MCF 10A (cell line): ENCODE data around the gene RBL1. TPM values are rescaled to one million over a fixed set of nuclear protein-coding genes. Genes with fewer than 3 reads are reported as not detected.

Experiments used
- BruUV-seq: library from RNA; stranded (reverse); fragments of 400-500 nt; replicated peaks from 2 replicates; lab custom pipeline; 2021; lab: Mats Ljungman, UMichigan
- CTCF ChIA-PET: fragments of 300-600 bp; sonication (Branson Sonifier 250); formaldehyde crosslinking; extraction: SDS; loops from one replicate; lab custom pipeline; 2021; ENCODE audit warnings: antibody characterized with exemption, inconsistent platforms; lab: Yijun Ruan, JAX
- POLR2A ChIA-PET: fragments of 300-600, 350-650 bp; sonication (Branson Sonifier 250); formaldehyde crosslinking; extraction: SDS; loops from one replicate; lab custom pipeline; 2020; ENCODE audit warnings: antibody characterized with exemption, inconsistent platforms; lab: Yijun Ruan, JAX
- DNase-seq: peaks from one replicate; pipeline ENCODE4 v3.0.0-alpha.2; 2018; ENCODE audit not compliant: unreplicated experiment
- H3K27ac Mint-ChIP-seq: one replicate; pipeline ENCODE4 v1.8.0; 2022; ENCODE audit warnings: mild to moderate bottlenecking, low read depth, mixed read lengths; ENCODE audit not compliant: unreplicated experiment
- H3K27me3 Mint-ChIP-seq: one replicate; pipeline ENCODE4 v1.8.0; 2022; ENCODE audit warnings: mixed read lengths; ENCODE audit not compliant: insufficient read depth, unreplicated experiment
- H3K36me3 Mint-ChIP-seq: one replicate; pipeline ENCODE4 v1.8.0; 2022; ENCODE audit warnings: mild to moderate bottlenecking, moderate library complexity, mixed read lengths; ENCODE audit not compliant: insufficient read depth, unreplicated experiment
- H3K4me1 Mint-ChIP-seq: one replicate; pipeline ENCODE4 v1.8.0; 2022; ENCODE audit warnings: mixed read lengths; ENCODE audit not compliant: insufficient read depth, unreplicated experiment
- H3K4me3 Mint-ChIP-seq: one replicate; pipeline ENCODE4 v1.8.0; 2022; ENCODE audit warnings: mild to moderate bottlenecking, moderate library complexity, mixed read lengths; ENCODE audit not compliant: unreplicated experiment
- H3K9me3 Mint-ChIP-seq: one replicate; pipeline ENCODE4 v1.8.0; 2022; ENCODE audit warnings: mixed read lengths; ENCODE audit not compliant: unreplicated experiment
- CTCF ChIP-seq: fragments of 200-600 bp; IDR thresholded peaks from one replicate; pipeline ENCODE4 v1.8.0; 2022; ENCODE audit warnings: antibody characterized with exemption, mild to moderate bottlenecking; ENCODE audit not compliant: unreplicated experiment
- intact Hi-C: fragments of 100-400 bp; cut with micrococcal nuclease; formaldehyde crosslinking; loops from 2 replicates; pipeline ENCODE4 v1.14.1; 2022
- total RNA-seq: library from RNA; stranded (reverse); gene quantifications from 2 replicates; pipeline ENCODE4 v1.2.3, GENCODE V29; 2022

Gene RBL1
- total RNA-seq, 1 experiment from 2014 or later, result 9.2 TPM

GRCh38 chr20:37081717-37082289 is 14.0 kb downstream of the RBL1 start:
- POLR2A ChIA-PET, result interaction anchor here (0.5 to 1.2 kb wide), 2 partner anchors 36 to 97 kb away, joined by 3 to 4 read pairs; partner anchors contain the start of gene RPN2
- no peaks in the 10 kb centered on the region for H3K9me3 Mint-ChIP-seq
- CTCF ChIA-PET, result interaction anchor here (0.7 to 1.4 kb wide), 2 partner anchors 14 to 460 kb away, joined by 3 to 7 read pairs; partner anchors contain the start of gene RBL1
- H3K36me3 Mint-ChIP-seq, result peaks cover 24% of the 10 kb centered on the region
- no peak overlapping the region for H3K27ac Mint-ChIP-seq
- H3K4me3 Mint-ChIP-seq, result no peak overlapping the region
- intact Hi-C loops, result no loop called here
- no peak for DNase-seq
- no peaks in the 10 kb centered on the region for H3K4me1 Mint-ChIP-seq
- BruUV-seq, result no TSS peak
- H3K27me3 Mint-ChIP-seq, result no peaks in the 10 kb centered on the region
- peak; percentile 13 for TF ChIP-seq CTCF

GRCh38 chr20:37077009-37077408 is 18.8 kb downstream of the RBL1 start:
- Mint-ChIP-seq H3K27ac (no peak overlapping the region), H3K27me3 (no peaks in the 10 kb centered on the region), H3K4me3 (no peak overlapping the region), H3K36me3 (no peaks in the 10 kb centered on the region), H3K4me1 (peaks cover 6% of the 10 kb centered on the region), H3K9me3 (no peaks in the 10 kb centered on the region)
- ChIA-PET CTCF (interaction anchor here (0.6 to 1.0 kb wide), 2 partner anchors 69 to 689 kb away, joined by 3 to 4 read pairs; no protein-coding TSS in a partner anchor), POLR2A (interaction anchor here (0.7 to 2.0 kb wide), 3 partner anchors 18 to 279 kb away, joined by 3 to 9 read pairs (median 7); partner anchors contain the start of genes MROH8, RBL1 and RPN2)
- DNase-seq, result no peak
- TF ChIP-seq CTCF, result no peak
- intact Hi-C loops, result loop anchor here (1.0 kb wide), 1 partner anchor 29 kb away; no protein-coding TSS in a partner anchor
- BruUV-seq, result no TSS peak

GRCh38 chr20:37075932-37076685 is 19.7 kb downstream of the RBL1 start:
- Mint-ChIP-seq H3K4me1 (peaks cover 15% of the 10 kb centered on the region), H3K9me3 (no peaks in the 10 kb centered on the region), H3K27ac (no peak overlapping the region), H3K4me3 (no peak overlapping the region), H3K27me3 (no peaks in the 10 kb centered on the region), H3K36me3 (no peaks in the 10 kb centered on the region)
- intact Hi-C loops, result no loop called here
- CTCF ChIA-PET, result interaction anchor here (0.6 kb wide), 1 partner anchor 133 kb away, joined by 3 read pairs; no protein-coding TSS in a partner anchor
- no peak for DNase-seq
- no peak for TF ChIP-seq CTCF
- POLR2A ChIA-PET, result interaction anchor here (0.7 kb wide), 1 partner anchor 279 kb away, joined by 3 read pairs; no protein-coding TSS in a partner anchor
- no TSS peak for BruUV-seq
